ENCODE results near the gene PSMD12. TPM values are rescaled to one million over a fixed set of nuclear protein-coding genes. Genes with fewer than 3 reads are reported as not detected.

The PSMD12 gene
- total RNA-seq, 2 donors from 2014 or later = 19.8 to 24.0 TPM

- H3K27ac ChIP-seq = peak overlapping the region; percentile 77 to 80
- no peak for DNase-seq (ENCODE audit: low spot score)
- 60% methylated on average over 26 of the region's 26 CpGs for WGBS
Measured at GRCh38 chr17:67364847-67365737, 1.3 kb downstream of the PSMD12 start.

GRCh38 chr17:67362173-67362572, 4.2 kb downstream of the PSMD12 start:
- Histone ChIP-seq H3K9me3 (no peaks in the 10 kb centered on the region), H3K4me3 (no peak overlapping the region), H3K27ac (no peak overlapping the region), H3K27me3 (replicated peaks; ENCODE audit: insufficient read depth) (no peaks in the 10 kb centered on the region), H3K36me3 (no peaks in the 10 kb centered on the region), H3K4me1 (replicated peaks) (peaks cover 15% of the 10 kb centered on the region)
- 96% methylated on average over 9 of the region's 9 CpGs for WGBS
- DNase-seq (ENCODE audit: low spot score) = no peak
- TF ChIP-seq POLR2AphosphoS5 (IDR thresholded peaks at IDR 0.05) = no peak
- no peak for TF ChIP-seq CTCF (IDR thresholded peaks at IDR 0.05)
- TF ChIP-seq POLR2A (IDR thresholded peaks at IDR 0.05) = no peak
- intact Hi-C loops (cut with DNase I) = no loop called here

More at GRCh38 chr17:67364847-67365737, 1.3 kb downstream of the PSMD12 start:
- Histone ChIP-seq H3K4me3 (peak overlapping the region; percentile 84 to 92), H3K4me1 (replicated peaks) (peaks cover 15% of the 10 kb centered on the region), H3K9me3 (no peaks in the 10 kb centered on the region), H3K27me3 (replicated peaks; ENCODE audit: insufficient read depth) (no peaks in the 10 kb centered on the region), H3K36me3 (no peaks in the 10 kb centered on the region)
- TF ChIP-seq POLR2A (IDR thresholded peaks at IDR 0.05) (no peak), CTCF (IDR thresholded peaks at IDR 0.05) (no peak), POLR2AphosphoS5 (IDR thresholded peaks at IDR 0.05) (no peak)
- intact Hi-C loops (cut with DNase I) = no loop called here

- H3K9me3 ChIP-seq = no peaks in the 10 kb centered on the region
- no peak overlapping the region for H3K27ac ChIP-seq
- no peak overlapping the region for H3K4me3 ChIP-seq
- no peaks in the 10 kb centered on the region for H3K27me3 ChIP-seq (replicated peaks; ENCODE audit: insufficient read depth)
- TF ChIP-seq POLR2A (IDR thresholded peaks at IDR 0.05) (no peak), CTCF (IDR thresholded peaks at IDR 0.05) (no peak), POLR2AphosphoS5 (IDR thresholded peaks at IDR 0.05) (no peak)
- DNase-seq (ENCODE audit: low spot score) = no peak
- peaks cover 15% of the 10 kb centered on the region for H3K4me1 ChIP-seq (replicated peaks)
- intact Hi-C loops (cut with DNase I) = no loop called here
- WGBS = 50% methylated on average over 1 of the region's 1 CpG
- H3K36me3 ChIP-seq = no peaks in the 10 kb centered on the region
Measured at GRCh38 chr17:67360880-67361279, 5.5 kb downstream of the PSMD12 start.

- TF ChIP-seq POLR2AphosphoS5 (IDR thresholded peaks at IDR 0.05) (no peak), POLR2A (IDR thresholded peaks at IDR 0.05) (no peak), CTCF (IDR thresholded peaks at IDR 0.05) (no peak)
- H3K36me3 ChIP-seq = no peaks in the 10 kb centered on the region
- peaks cover 15% of the 10 kb centered on the region for H3K4me1 ChIP-seq (replicated peaks)
- H3K27me3 ChIP-seq (replicated peaks; ENCODE audit: insufficient read depth) = no peaks in the 10 kb centered on the region
- H3K9me3 ChIP-seq = no peaks in the 10 kb centered on the region
- intact Hi-C loops (cut with DNase I) = no loop called here
- no peak overlapping the region for H3K27ac ChIP-seq
- H3K4me3 ChIP-seq = no peak overlapping the region
- DNase-seq (ENCODE audit: low spot score) = no peak
- WGBS = 58% methylated on average over 8 of the region's 8 CpGs
Measured at GRCh38 chr17:67359960-67360791, 6.2 kb downstream of the PSMD12 start.

Data from prostate gland (tissue), 2 donors.